ENCODE data around the gene IL10RB. TPM values are rescaled to one million over a fixed set of nuclear protein-coding genes. Genes with fewer than 3 reads are reported as not detected.

IL10RB gene
- total RNA-seq, 4 donors from 2014 or later: 17.5 to 27.3 (median 21.3) TPM

DNA sequence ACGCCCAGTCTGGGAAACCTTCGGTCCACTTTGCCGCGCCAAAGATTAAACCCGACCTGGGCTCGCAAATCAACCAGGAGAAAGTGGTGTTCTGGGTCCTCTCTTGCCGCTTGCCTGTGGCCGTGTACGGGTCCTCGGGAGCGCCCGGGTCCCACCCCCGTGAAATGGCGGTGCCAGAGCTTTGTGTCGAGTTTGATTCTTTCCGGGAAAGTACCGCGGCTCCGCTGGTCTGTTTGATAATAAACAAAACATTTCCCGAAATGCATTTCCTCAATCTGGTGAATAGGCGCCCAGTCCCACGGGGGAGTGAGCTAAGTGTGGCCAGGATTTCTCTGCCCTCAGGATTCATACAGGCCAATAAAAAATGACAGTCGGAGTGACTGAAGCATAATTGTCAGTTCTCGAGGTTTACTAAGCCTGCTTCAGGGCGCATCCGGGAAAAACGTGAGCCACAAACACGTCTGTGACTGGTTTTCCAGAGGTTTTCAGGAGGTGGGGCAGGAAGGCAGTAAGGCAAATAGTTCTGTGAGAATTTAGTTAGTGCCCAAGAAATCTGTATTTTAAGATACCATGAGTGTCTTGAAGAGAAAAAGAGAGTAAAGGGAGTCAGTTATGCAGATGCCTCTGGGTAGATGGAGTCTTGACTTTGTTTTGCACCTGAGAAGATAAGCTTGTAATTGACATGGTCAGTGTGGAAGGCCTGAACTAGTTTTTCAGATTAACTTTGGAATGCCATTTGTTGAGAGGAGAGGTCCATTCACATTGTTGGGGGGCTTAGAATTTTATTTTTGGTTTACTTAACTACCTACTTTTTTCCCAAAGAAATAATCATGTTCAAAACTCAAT is 59.3 kb downstream of the IL10RB start:
- H3K9me3 ChIP-seq: no peaks in the 10 kb centered on the region
- H3K27me3 ChIP-seq: no peaks in the 10 kb centered on the region
- H3K27ac ChIP-seq: peak overlapping the region; percentile 93 to 100 (median 98)
- 0 to 1% methylated on average over 24 to 28 of the region's 28 CpGs for WGBS, 2 donors
- TF ChIP-seq POLR2A (IDR thresholded peaks at IDR 0.05) (no peak), EP300 (IDR thresholded peaks at IDR 0.05) (no peak), CTCF (IDR thresholded peaks at IDR 0.05) (no peak)
- peaks cover 0 to 33% (median 12%) of the 10 kb centered on the region in 4 donors for H3K4me1 ChIP-seq
- peak; percentile 54 to 61 for DNase-seq (ENCODE audit: low spot score in 2 of 2)
- H3K36me3 ChIP-seq: peaks cover 0 to 9% (median 0%) of the 10 kb centered on the region in 3 donors
- peak overlapping the region; percentile 70 to 96 (median 86) for H3K4me3 ChIP-seq

DNA sequence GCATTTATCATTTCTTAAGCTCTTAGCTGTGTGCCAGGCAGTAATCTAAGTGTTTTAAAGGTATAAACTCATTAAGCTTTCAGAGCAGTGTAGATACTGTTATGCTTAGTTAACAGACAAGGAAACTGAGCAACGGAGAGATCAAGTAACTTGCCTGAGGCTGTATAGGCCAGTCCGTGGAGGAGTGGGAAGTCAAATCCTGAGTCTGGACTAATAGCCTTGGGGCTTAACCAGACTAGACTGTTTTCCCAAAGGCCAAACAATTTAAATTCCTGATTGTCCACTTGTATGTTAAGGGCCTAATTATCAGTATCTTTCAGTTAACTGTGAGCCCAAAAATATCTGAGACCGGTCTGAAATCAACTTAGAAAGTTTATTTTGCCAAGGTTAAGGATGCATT is 61.2 kb downstream of the IL10RB start:
- H3K4me1 ChIP-seq: peaks cover 0 to 40% (median 17%) of the 10 kb centered on the region in 4 donors
- H3K36me3 ChIP-seq: peaks cover 0 to 28% (median 0%) of the 10 kb centered on the region in 3 donors
- TF ChIP-seq POLR2A (IDR thresholded peaks at IDR 0.05) (no peak), EP300 (IDR thresholded peaks at IDR 0.05) (no peak), CTCF (IDR thresholded peaks at IDR 0.05) (no peak)
- H3K27ac ChIP-seq: no peak overlapping the region
- no peak overlapping the region for H3K4me3 ChIP-seq
- peaks cover 0 to 7% (median 0%) of the 10 kb centered on the region in 4 donors for H3K9me3 ChIP-seq
- WGBS, 2 donors: 82 to 85% methylated on average over 3 of the region's 3 CpGs
- no peak for DNase-seq (ENCODE audit: low spot score in 2 of 2)
- no peaks in the 10 kb centered on the region for H3K27me3 ChIP-seq

GRCh38 chr21:33327792-33328433 is 61.7 kb downstream of the IL10RB start:
- TF ChIP-seq EP300 (IDR thresholded peaks at IDR 0.05): no peak
- TF ChIP-seq CTCF (IDR thresholded peaks at IDR 0.05): no peak
- TF ChIP-seq POLR2A (IDR thresholded peaks at IDR 0.05): no peak
- H3K27ac ChIP-seq: no peak overlapping the region
- 82 to 87% methylated on average over 7 of the region's 7 CpGs for WGBS, 2 donors

DNA sequence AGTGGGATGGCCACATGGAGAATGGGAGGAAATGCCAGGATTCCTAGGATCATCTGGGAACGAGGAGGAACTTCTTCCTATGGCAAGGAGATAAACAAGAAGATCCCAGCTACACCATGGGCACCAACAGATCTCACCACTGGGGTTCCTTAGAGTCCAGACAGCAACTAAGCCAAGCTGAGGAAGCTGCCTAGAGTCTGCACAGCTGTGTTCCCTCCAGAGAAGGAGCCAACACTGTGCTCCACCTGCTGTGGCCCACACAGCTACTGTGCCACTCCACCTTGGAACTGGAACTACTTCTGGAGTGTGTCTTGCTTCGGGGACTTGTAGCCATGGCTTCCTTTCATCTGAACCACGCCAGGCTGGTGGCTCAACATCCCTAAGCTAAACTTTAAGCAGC is 64.6 kb downstream of the IL10RB start:
- H3K9me3 ChIP-seq: peaks cover 0 to 18% (median 0%) of the 10 kb centered on the region in 4 donors
- peaks cover 0 to 43% (median 0%) of the 10 kb centered on the region in 3 donors for H3K36me3 ChIP-seq
- 89 to 96% methylated on average over 3 of the region's 3 CpGs for WGBS, 2 donors
- H3K27ac ChIP-seq: no peak overlapping the region
- H3K4me3 ChIP-seq: no peak overlapping the region
- DNase-seq (ENCODE audit: low spot score in 2 of 2): no peak
- H3K4me1 ChIP-seq: peaks cover 0 to 36% (median 17%) of the 10 kb centered on the region in 4 donors
- no peaks in the 10 kb centered on the region for H3K27me3 ChIP-seq
- TF ChIP-seq POLR2A (IDR thresholded peaks at IDR 0.05) (no peak), EP300 (IDR thresholded peaks at IDR 0.05) (no peak), CTCF (IDR thresholded peaks at IDR 0.05) (no peak)

More at GRCh38 chr21:33327792-33328433, 61.7 kb downstream of the IL10RB start:
- H3K36me3 ChIP-seq: peaks cover 0 to 29% (median 0%) of the 10 kb centered on the region in 3 donors
- peaks cover 0 to 13% (median 0%) of the 10 kb centered on the region in 4 donors for H3K9me3 ChIP-seq
- no peaks in the 10 kb centered on the region for H3K27me3 ChIP-seq
- DNase-seq (ENCODE audit: low spot score in 2 of 2): no peak
- H3K4me3 ChIP-seq: no peak overlapping the region
- peaks cover 0 to 40% (median 17%) of the 10 kb centered on the region in 4 donors for H3K4me1 ChIP-seq
